H1 (cell line): ENCODE data around the gene MIPEP. TPM values are rescaled to one million over a fixed set of nuclear protein-coding genes. Genes with fewer than 3 reads are reported as not detected.

Source experiments
- CTCF ChIA-PET: fragments of 300-600 bp; sonication (Branson Sonifier 250); formaldehyde crosslinking; loops from one replicate; lab custom pipeline; 2021; ENCODE audit not compliant: partially characterized antibody; lab: Charles Lee
- POLR2A ChIA-PET: fragments of 300-600 bp; sonication (Branson Sonifier 250); formaldehyde crosslinking; loops from one replicate; lab custom pipeline; 2021; ENCODE audit warnings: inconsistent platforms; ENCODE audit not compliant: partially characterized antibody; lab: Charles Lee
- DNase-seq, 2 experiments: peaks; one replicate each; pipeline versions ENCODE4 v3.0.0 to v3.0.0-alpha.2; 2010 to 2022; ENCODE audit warnings: low spot score in 2 of 2, low read depth in 1 of 2, mixed read lengths in 1 of 2
- FAIRE-seq: peaks from 2 replicates; lab custom pipeline; 2011; peaks lifted over from hg19 to GRCh38; lab: Jason Lieb, UNC
- H2AFZ ChIP-seq: 2 replicates; pipeline ENCODE4 v1.8.1; 2012; ENCODE audit warnings: low read length, inconsistent platforms
- H2AK5ac ChIP-seq: 2 replicates; pipeline ENCODE4 v1.6.1; 2013; ENCODE audit warnings: low read depth, low read length
- H2BK120ac ChIP-seq: replicated peaks from 2 replicates; pipeline ENCODE3; 2013; ENCODE audit warnings: low read depth, low read length, inconsistent platforms
- H2BK12ac ChIP-seq: 2 replicates; pipeline ENCODE4 v1.6.1; 2013; ENCODE audit warnings: low read depth, low read length
- H2BK15ac ChIP-seq: 2 replicates; pipeline ENCODE4 v1.6.1; 2013; ENCODE audit warnings: low read length
- H2BK20ac ChIP-seq: 2 replicates; pipeline ENCODE4 v1.6.1; 2013; ENCODE audit warnings: low read length
- H2BK5ac ChIP-seq: 2 replicates; pipeline ENCODE4 v1.6.1; 2013; ENCODE audit warnings: low read depth, low read length
- H3K14ac ChIP-seq: 2 replicates; pipeline ENCODE4 v1.6.1; 2013; ENCODE audit warnings: inconsistent platforms; ENCODE audit not compliant: insufficient read length
- H3K18ac ChIP-seq: 2 replicates; pipeline ENCODE4 v1.6.1; 2013; ENCODE audit warnings: low read length; ENCODE audit errors: extremely low read depth
- H3K23ac ChIP-seq: 2 replicates; pipeline ENCODE4 v1.6.1; 2013; ENCODE audit warnings: inconsistent platforms; ENCODE audit not compliant: insufficient read length
- H3K23me2 ChIP-seq: 2 replicates; pipeline ENCODE4 v1.6.1; 2013; ENCODE audit warnings: low read depth, low read length
- H3K27ac ChIP-seq: 2 replicates; pipeline ENCODE4 v1.6.1; 2011; ENCODE audit warnings: low read depth, low read length, inconsistent platforms
- H3K27me3 ChIP-seq, 4 experiments: replicated peaks in 1 of 4; 1 replicate in 1 of 4; 2 replicates in 3 of 4; pipeline versions ENCODE4 v1.6.1 to v1.8.1; 2011 to 2013; ENCODE audit warnings: low read length in 3 of 4, mild to moderate bottlenecking in 3 of 4, inconsistent platforms in 2 of 4, mixed read lengths in 2 of 4, moderate library complexity in 1 of 4; ENCODE audit not compliant: control insufficient read depth in 3 of 4, insufficient read depth in 3 of 4; ENCODE audit errors: extremely low read depth in 1 of 4
- H3K36me3 ChIP-seq, 4 experiments: 2 replicates each; pipeline versions ENCODE4 v1.6.1 to v1.8.1; 2011 to 2013; ENCODE audit warnings: mild to moderate bottlenecking in 4 of 4, low read length in 3 of 4, moderate library complexity in 2 of 4, control low read depth in 1 of 4, inconsistent platforms in 1 of 4; ENCODE audit not compliant: insufficient read depth in 4 of 4, control insufficient read depth in 2 of 4
- H3K4ac ChIP-seq: replicated peaks from 2 replicates; pipeline ENCODE3; 2013; ENCODE audit warnings: low read length, low read depth, mixed read lengths, inconsistent platforms; ENCODE audit not compliant: insufficient read length
- H3K4me1 ChIP-seq, 4 experiments: replicated peaks in 1 of 4; 1 replicate in 1 of 4; 2 replicates in 3 of 4; pipeline versions ENCODE4 v1.6.1 to v1.8.1; 2011 to 2013; ENCODE audit warnings: low read length in 3 of 4, inconsistent platforms in 2 of 4, mixed read lengths in 1 of 4; ENCODE audit not compliant: insufficient read depth in 4 of 4, control insufficient read depth in 3 of 4
- H3K4me2 ChIP-seq, 2 experiments: 2 replicates each; pipeline versions ENCODE4 v1.6.1 to v1.8.1; 2011 to 2013; ENCODE audit warnings: low read depth in 2 of 2, low read length in 2 of 2, control low read depth in 1 of 2, inconsistent platforms in 1 of 2, mild to moderate bottlenecking in 1 of 2; ENCODE audit not compliant: insufficient read depth in 1 of 2
- H3K4me3 ChIP-seq, 4 experiments: fragments of 200-600, 300-600 bp in 1 of 4; sonication (generic), shearing (Covaris generic), sonication (Bioruptor Twin) in 1 of 4; 2 replicates each; pipeline versions ENCODE4 v1.5.1 to v1.8.1; 2011 to 2016; ENCODE audit warnings: low read length in 4 of 4, low read depth in 3 of 4, control low read depth in 2 of 4, inconsistent platforms in 2 of 4, mild to moderate bottlenecking in 2 of 4, mixed read lengths in 1 of 4, moderate library complexity in 1 of 4; ENCODE audit not compliant: insufficient read depth in 2 of 4; ENCODE audit errors: extremely low read depth in 1 of 4
- H3K56ac ChIP-seq: replicated peaks from 2 replicates; pipeline ENCODE3; 2013; ENCODE audit warnings: low read depth, mild to moderate bottlenecking, mixed read lengths, low read length, inconsistent platforms; ENCODE audit not compliant: insufficient read length
- H3K79me1 ChIP-seq: 2 replicates; pipeline ENCODE4 v1.6.1; 2013; ENCODE audit warnings: low read depth, low read length, control low read depth
- H3K79me2 ChIP-seq, 2 experiments: 2 replicates each; pipeline versions ENCODE4 v1.6.1 to v1.8.1; 2012 to 2013; ENCODE audit warnings: low read length in 2 of 2, mild to moderate bottlenecking in 2 of 2, inconsistent platforms in 1 of 2; ENCODE audit not compliant: insufficient read depth in 2 of 2, control insufficient read depth in 1 of 2
- H3K9ac ChIP-seq, 4 experiments: replicated peaks in 1 of 4; 1 replicate in 1 of 4; 2 replicates in 3 of 4; pipeline versions ENCODE4 v1.6.1 to v1.8.1; 2011 to 2013; ENCODE audit warnings: low read depth in 3 of 4, low read length in 3 of 4, control low read depth in 2 of 4, mild to moderate bottlenecking in 2 of 4, moderate library complexity in 2 of 4, inconsistent platforms in 1 of 4; ENCODE audit errors: extremely low read depth in 1 of 4
- H3K9me3 ChIP-seq, 2 experiments: 2 replicates each; pipeline versions ENCODE4 v1.6.1 to v1.8.1; 2012 to 2013; ENCODE audit warnings: mild to moderate bottlenecking in 2 of 2, moderate library complexity in 2 of 2, control low read depth in 1 of 2, inconsistent platforms in 1 of 2, low read depth in 1 of 2, low read length in 1 of 2, mixed read lengths in 1 of 2; ENCODE audit not compliant: insufficient read depth in 2 of 2
- H4K20me1 ChIP-seq, 2 experiments: replicated peaks in 1 of 2; 2 replicates each; pipeline versions ENCODE3 to v1.8.1; 2011 to 2013; ENCODE audit warnings: inconsistent platforms in 2 of 2, low read length in 2 of 2, mild to moderate bottlenecking in 1 of 2; ENCODE audit not compliant: insufficient read depth in 2 of 2, control insufficient read depth in 1 of 2
- H4K5ac ChIP-seq: 2 replicates; pipeline ENCODE4 v1.6.1; 2013; ENCODE audit warnings: low read length, low read depth, mixed read lengths, inconsistent platforms; ENCODE audit not compliant: insufficient read length
- H4K8ac ChIP-seq: 2 replicates; pipeline ENCODE4 v1.8.0; 2013; ENCODE audit warnings: mild to moderate bottlenecking, moderate library complexity, low read length, inconsistent platforms; ENCODE audit not compliant: insufficient read depth; ENCODE audit errors: extremely low read depth
- H4K91ac ChIP-seq: replicated peaks from 2 replicates; pipeline ENCODE3; 2013; ENCODE audit warnings: low read length, mixed read lengths, inconsistent platforms; ENCODE audit not compliant: insufficient read length
- GABPA ChIP-seq: IDR thresholded peaks from 2 replicates; pipeline ENCODE4 v1.6.1; 2011; ENCODE audit warnings: mild to moderate bottlenecking, low read length, moderate library complexity, borderline replicate concordance; ENCODE audit not compliant: insufficient read depth
- HDAC6 ChIP-seq: IDR thresholded peaks from one replicate; pipeline ENCODE4 v1.7.1; 2012; ENCODE audit warnings: low read depth, mild to moderate bottlenecking, inconsistent platforms, low read length, moderate library complexity
- NANOG ChIP-seq: IDR thresholded peaks from 2 replicates; pipeline ENCODE4 v1.6.1; 2011; ENCODE audit warnings: low read length, low read depth, mild to moderate bottlenecking, inconsistent platforms; ENCODE audit not compliant: insufficient read depth, poor library complexity, severe bottlenecking
- PHF8 ChIP-seq: fragments of 200-600 bp; sonication (generic); conservative IDR thresholded peaks from 2 replicates; pipeline ENCODE4 v1.7.1; 2012; ENCODE audit warnings: low read depth, mild to moderate bottlenecking, inconsistent platforms, low read length, moderate library complexity
- RXRA ChIP-seq: IDR thresholded peaks from 2 replicates; pipeline ENCODE4 v1.6.1; 2011; ENCODE audit warnings: low read depth, mild to moderate bottlenecking, low read length, moderate library complexity; ENCODE audit not compliant: insufficient read depth
- TAF1 ChIP-seq: IDR thresholded peaks from 2 replicates; pipeline ENCODE4 v1.6.1; 2011; ENCODE audit warnings: mild to moderate bottlenecking, low read depth, low read length
- WGBS, 2 experiments: shearing (Covaris generic) in 1 of 2; methylation state at CpG; one replicate each; pipeline versions ENCODE4 v1.1.6 to v1.1.7; 2013 to 2015; ENCODE audit warnings: low lambda C conversion rate in 2 of 2, mixed read lengths in 2 of 2, inconsistent platforms in 1 of 2, low coverage in 1 of 2, missing lambda C conversion rate in 1 of 2; ENCODE audit not compliant: insufficient replicate concordance in 2 of 2, insufficient coverage in 1 of 2, insufficient read length in 1 of 2; ENCODE audit errors: extremely low coverage in 1 of 2, missing lambda C conversion rate in 1 of 2; 5-methylcytosine and 5-hydroxymethylcytosine counted together
- polyA plus RNA-seq, 7 experiments: library from polyadenylated mRNA; depleted of rRNA in 3 of 7; stranded (reverse) in 5 of 7; unstranded in 2 of 7; fragments of >200 nt in 5 of 7; fragments of 200-250 nt in 2 of 7; gene quantifications; 1 replicate in 5 of 7; 2 replicates in 1 of 7; 4 replicates in 1 of 7; pipeline versions ENCODE4 v1.2.1 to v1.2.3, GENCODE V29; 2011 to 2013; ENCODE audit warnings: missing spikeins in 2 of 7, mixed read lengths in 2 of 7
- total RNA-seq: library from RNA; stranded (reverse); fragmentation: NEBNext Ultra II Directional; extraction: Animal tissue kit (Norgen Biotek cat#: 25700); gene quantifications from 2 replicates; pipeline ENCODE4 v1.2.1, GENCODE V29; 2021

MIPEP gene
- total and polyA plus RNA-seq, 2 of the 8 experiments (the other 6 are each of a cell fraction or from before 2014, with no cell fraction given): 24.0 to 24.2 TPM

DNA sequence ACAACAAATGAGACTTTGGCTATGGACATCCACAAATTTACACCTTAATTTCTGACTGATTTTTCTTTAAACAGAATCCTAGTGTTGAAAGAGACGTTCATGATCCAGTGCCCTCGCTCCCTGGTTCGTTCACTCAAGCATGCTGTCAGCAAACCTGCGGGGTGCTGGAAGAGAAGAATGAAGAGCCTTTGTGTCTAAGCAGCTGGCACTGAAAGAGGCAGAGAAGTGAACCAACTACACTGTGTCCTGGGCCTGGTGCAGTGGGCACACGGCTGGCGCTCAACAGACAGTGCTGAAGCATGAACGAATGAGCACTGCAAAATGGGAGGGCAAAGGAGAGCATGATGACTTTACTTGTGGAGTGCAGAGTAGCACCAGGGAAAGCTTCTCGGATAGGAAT, 46.8 kb downstream of the MIPEP start:
- no peak overlapping the region for H3K18ac ChIP-seq
- POLR2A ChIA-PET: no interaction called here
- no peaks in the 10 kb centered on the region; a peak in 1 of 8 replicates for H3K36me3 ChIP-seq
- peak overlapping the region; percentile 45; the same call in 1 of the 2 replicates for H4K8ac ChIP-seq
- H2BK15ac ChIP-seq: no peak overlapping the region
- H3K79me1 ChIP-seq: no peaks in the 10 kb centered on the region
- no peaks in the 10 kb centered on the region for H4K20me1 ChIP-seq
- H4K91ac ChIP-seq: no peak overlapping the region
- FAIRE-seq: no peak
- H2BK12ac ChIP-seq: no peak overlapping the region
- H3K4me3 ChIP-seq: no peak overlapping the region
- no peaks in the 10 kb centered on the region for H3K79me2 ChIP-seq
- H3K14ac ChIP-seq: no peak overlapping the region
- no peak for TF ChIP-seq TAF1
- TF ChIP-seq NANOG: no peak
- TF ChIP-seq PHF8: no peak
- no peak for TF ChIP-seq HDAC6
- no peak for TF ChIP-seq RXRA
- no peak for TF ChIP-seq GABPA
- TF ChIP-seq, all 59 proteins: peak for 0
- H2BK5ac ChIP-seq: no peak overlapping the region
- H3K4me2 ChIP-seq: no peak overlapping the region
- H3K9ac ChIP-seq: no peak overlapping the region
- CTCF ChIA-PET: interaction anchor here (0.9 kb wide), 1 partner anchor 11 kb away, joined by 3 read pairs; no protein-coding TSS in a partner anchor
- H3K56ac ChIP-seq: no peak overlapping the region
- H2AFZ ChIP-seq: no peak overlapping the region
- no peak overlapping the region for H2AK5ac ChIP-seq
- peaks cover 0 to 3% (median 0%) of the 10 kb centered on the region in 4 experiments; a peak in 1 of 7 replicates for H3K4me1 ChIP-seq
- 88% methylated on average over 8 of the region's 8 CpGs; no CpG with 5 or more reads in 1 of the 2 experiments for WGBS, 2 experiments
- H3K23ac ChIP-seq: no peak overlapping the region
- no peak overlapping the region for H2BK20ac ChIP-seq
- no peaks in the 10 kb centered on the region for H3K9me3 ChIP-seq
- no peak overlapping the region for H4K5ac ChIP-seq
- no peak overlapping the region for H2BK120ac ChIP-seq
- H3K23me2 ChIP-seq: no peaks in the 10 kb centered on the region
- no peaks in the 10 kb centered on the region for H3K27me3 ChIP-seq
- no peak for DNase-seq
- no peak overlapping the region for H3K27ac ChIP-seq
- no peak overlapping the region for H3K4ac ChIP-seq
